Ishikawa (cell line): ENCODE results near the gene SLC16A8.
A peak's percentile ranks its signal among the peaks of the same experiment; 100 is the strongest.

Experiments
- CEBPB ChIP-seq: IDR thresholded peaks from 2 replicates; pipeline ENCODE4 v1.6.1; 2012
- EP300 ChIP-seq: IDR thresholded peaks from 2 replicates; pipeline ENCODE4 v1.6.1; 2012; ENCODE audit warnings: borderline replicate concordance
- MAX ChIP-seq: IDR thresholded peaks from 2 replicates; pipeline ENCODE4 v1.6.1; 2012
- NFIC ChIP-seq: IDR thresholded peaks from 2 replicates; pipeline ENCODE4 v1.6.1; 2012
- RAD21 ChIP-seq: IDR thresholded peaks from 2 replicates; pipeline ENCODE4 v1.6.1; 2012; ENCODE audit warnings: low read depth
- REST ChIP-seq: IDR thresholded peaks from 2 replicates; pipeline ENCODE4 v1.6.1; 2012; ENCODE audit warnings: low read depth, mild to moderate bottlenecking
- YY1 ChIP-seq: IDR thresholded peaks from 2 replicates; pipeline ENCODE4 v1.6.1; 2012; ENCODE audit warnings: low read depth
- ZBTB7A ChIP-seq: IDR thresholded peaks from 2 replicates; pipeline ENCODE4 v1.6.1; 2012; ENCODE audit warnings: low read depth

- TF ChIP-seq MAX, result no peak
- no peak for TF ChIP-seq ZBTB7A
- peak; percentile 79 for TF ChIP-seq RAD21
- TF ChIP-seq EP300, result no peak
- TF ChIP-seq YY1, result no peak
- no peak for TF ChIP-seq REST
- TF ChIP-seq CEBPB, result no peak
- no peak for TF ChIP-seq NFIC
These were observed 30.8 kb upstream of the SLC16A8 start for GRCh38 chr22:38114484-38115398.
